MM.1S (cell line): Measurements from ENCODE around the gene UBASH3A.

ENCODE experiments used
- EZH2 ChIP-seq: fragments of 300-600 bp; sonication (generic); optimal IDR thresholded peaks from 2 replicates; pipeline ENCODE3; 2017; ENCODE audit warnings: low read depth, mild to moderate bottlenecking, antibody characterized with exemption, low read length, mixed read lengths
- EZH2phosphoT487 ChIP-seq: fragments of 300-600 bp; sonication (generic); IDR thresholded peaks from 2 replicates; pipeline ENCODE4 v1.6.1; 2018; ENCODE audit warnings: antibody characterized with exemption, low read length
- TF ChIP-seq, protein P1 (sequence below): fragments of 300-600 bp; sonication (generic); IDR thresholded peaks from 2 replicates; pipeline ENCODE4 v1.5.1; 2016; ENCODE audit warnings: antibody characterized with exemption, low read length, mixed read lengths

DNA sequence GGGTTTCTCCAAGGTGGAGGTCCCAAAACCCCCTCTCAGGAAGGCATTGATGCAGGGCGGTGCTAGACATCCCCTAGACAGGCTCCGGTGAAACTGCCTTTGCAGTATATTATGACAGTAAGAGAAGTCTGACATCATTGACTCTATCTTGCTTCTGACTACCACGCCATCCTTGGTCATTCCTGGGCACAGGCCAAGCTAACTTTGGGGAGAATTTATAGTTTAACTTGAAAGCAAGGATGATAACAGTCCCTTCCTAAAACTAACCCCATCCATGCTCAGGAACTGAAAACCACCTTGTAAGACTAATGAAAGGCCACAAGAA is 62.1 kb downstream of the UBASH3A start:
- TF ChIP-seq EZH2 (no peak), EZH2phosphoT487 (no peak)
- TF ChIP-seq, protein P1, sequence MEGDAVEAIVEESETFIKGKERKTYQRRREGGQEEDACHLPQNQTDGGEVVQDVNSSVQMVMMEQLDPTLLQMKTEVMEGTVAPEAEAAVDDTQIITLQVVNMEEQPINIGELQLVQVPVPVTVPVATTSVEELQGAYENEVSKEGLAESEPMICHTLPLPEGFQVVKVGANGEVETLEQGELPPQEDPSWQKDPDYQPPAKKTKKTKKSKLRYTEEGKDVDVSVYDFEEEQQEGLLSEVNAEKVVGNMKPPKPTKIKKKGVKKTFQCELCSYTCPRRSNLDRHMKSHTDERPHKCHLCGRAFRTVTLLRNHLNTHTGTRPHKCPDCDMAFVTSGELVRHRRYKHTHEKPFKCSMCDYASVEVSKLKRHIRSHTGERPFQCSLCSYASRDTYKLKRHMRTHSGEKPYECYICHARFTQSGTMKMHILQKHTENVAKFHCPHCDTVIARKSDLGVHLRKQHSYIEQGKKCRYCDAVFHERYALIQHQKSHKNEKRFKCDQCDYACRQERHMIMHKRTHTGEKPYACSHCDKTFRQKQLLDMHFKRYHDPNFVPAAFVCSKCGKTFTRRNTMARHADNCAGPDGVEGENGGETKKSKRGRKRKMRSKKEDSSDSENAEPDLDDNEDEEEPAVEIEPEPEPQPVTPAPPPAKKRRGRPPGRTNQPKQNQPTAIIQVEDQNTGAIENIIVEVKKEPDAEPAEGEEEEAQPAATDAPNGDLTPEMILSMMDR: no peak
